GM10847 (cell line): ENCODE results near the gene NCOA3.

Experiments
- POLR2A ChIP-seq: IDR thresholded peaks from 2 replicates; pipeline ENCODE4 v1.6.1; 2011; ENCODE audit not compliant: insufficient read length; ENCODE audit errors: extremely low read depth

The NCOA3 gene

GRCh38 chr20:47501482-47502270, at the start of gene NCOA3:
Gene NCOA3, plus strand, starts transcription at chr20:47501887. Its CDS starts 120,361 bp downstream, at chr20:47622248.
- TF ChIP-seq POLR2A: peak; percentile 98

GRCh38 chr20:47452736-47453161, 48.9 kb upstream of the NCOA3 start:
- no peak for TF ChIP-seq POLR2A

GRCh38 chr20:47453167-47453782, 48.4 kb upstream of the NCOA3 start:
- no peak for TF ChIP-seq POLR2A

- TF ChIP-seq POLR2A: no peak
These were observed 47.2 kb upstream of the NCOA3 start for GRCh38 chr20:47454298-47455132.

GRCh38 chr20:47455133-47456040, 46.3 kb upstream of the NCOA3 start:
- TF ChIP-seq POLR2A: no peak

GRCh38 chr20:47456041-47456537, 45.6 kb upstream of the NCOA3 start:
- TF ChIP-seq POLR2A: no peak

GRCh38 chr20:47456952-47457724, 44.5 kb upstream of the NCOA3 start:
- TF ChIP-seq POLR2A: no peak

- no peak for TF ChIP-seq POLR2A
These were observed 42.2 kb upstream of the NCOA3 start for GRCh38 chr20:47459344-47460073.

GRCh38 chr20:47461120-47461685, 40.5 kb upstream of the NCOA3 start:
- no peak for TF ChIP-seq POLR2A

- no peak for TF ChIP-seq POLR2A
These were observed 37.1 kb upstream of the NCOA3 start for GRCh38 chr20:47464380-47465101.

- TF ChIP-seq POLR2A: no peak
These were observed 36.2 kb upstream of the NCOA3 start for GRCh38 chr20:47465335-47466090.
